Chondrocyte (in vitro differentiated cells): ENCODE measurements around the gene PLEKHA5. TPM values are rescaled to one million over a fixed set of nuclear protein-coding genes. Genes with fewer than 3 reads are reported as not detected.

Experiments used
- DNase-seq: peaks from one replicate; pipeline ENCODE4 v3.0.0; 2021; ENCODE audit warnings: mixed read lengths, low spot score
- H3K27ac Mint-ChIP-seq: one replicate; pipeline ENCODE4 v1.8.0; 2021; ENCODE audit warnings: mild to moderate bottlenecking, moderate library complexity, mixed read lengths; ENCODE audit not compliant: unreplicated experiment
- H3K27me3 Mint-ChIP-seq: 2 replicates; pipeline ENCODE4 v1.8.0; 2021; ENCODE audit warnings: low read depth, mixed read lengths
- H3K36me3 Mint-ChIP-seq: 2 replicates; pipeline ENCODE4 v1.8.0; 2021; ENCODE audit warnings: low read depth, mixed read lengths
- H3K4me1 Mint-ChIP-seq: 2 replicates; pipeline ENCODE4 v1.8.0; 2021; ENCODE audit warnings: low read depth, mild to moderate bottlenecking, mixed read lengths
- H3K4me3 Mint-ChIP-seq: one replicate; pipeline ENCODE4 v1.8.0; 2021; ENCODE audit warnings: mild to moderate bottlenecking, moderate library complexity, mixed read lengths; ENCODE audit not compliant: unreplicated experiment
- H3K9me3 Mint-ChIP-seq: 2 replicates; pipeline ENCODE4 v1.8.0; 2021; ENCODE audit warnings: low read depth, mixed read lengths
- total RNA-seq: library from RNA; stranded (reverse); gene quantifications from 3 replicates; pipeline ENCODE4 v1.2.1, GENCODE V29; 2021
- TF ChIP-seq, protein P1 (sequence below): fragments of 200-600 bp; sonication (generic); IDR thresholded peaks from 2 replicates; pipeline ENCODE4 v1.5.0; 2021; ENCODE audit warnings: antibody characterized with exemption, mild to moderate bottlenecking, moderate library complexity

Gene PLEKHA5
- total RNA-seq, 1 donor from 2014 or later: 8.9 TPM

DNA sequence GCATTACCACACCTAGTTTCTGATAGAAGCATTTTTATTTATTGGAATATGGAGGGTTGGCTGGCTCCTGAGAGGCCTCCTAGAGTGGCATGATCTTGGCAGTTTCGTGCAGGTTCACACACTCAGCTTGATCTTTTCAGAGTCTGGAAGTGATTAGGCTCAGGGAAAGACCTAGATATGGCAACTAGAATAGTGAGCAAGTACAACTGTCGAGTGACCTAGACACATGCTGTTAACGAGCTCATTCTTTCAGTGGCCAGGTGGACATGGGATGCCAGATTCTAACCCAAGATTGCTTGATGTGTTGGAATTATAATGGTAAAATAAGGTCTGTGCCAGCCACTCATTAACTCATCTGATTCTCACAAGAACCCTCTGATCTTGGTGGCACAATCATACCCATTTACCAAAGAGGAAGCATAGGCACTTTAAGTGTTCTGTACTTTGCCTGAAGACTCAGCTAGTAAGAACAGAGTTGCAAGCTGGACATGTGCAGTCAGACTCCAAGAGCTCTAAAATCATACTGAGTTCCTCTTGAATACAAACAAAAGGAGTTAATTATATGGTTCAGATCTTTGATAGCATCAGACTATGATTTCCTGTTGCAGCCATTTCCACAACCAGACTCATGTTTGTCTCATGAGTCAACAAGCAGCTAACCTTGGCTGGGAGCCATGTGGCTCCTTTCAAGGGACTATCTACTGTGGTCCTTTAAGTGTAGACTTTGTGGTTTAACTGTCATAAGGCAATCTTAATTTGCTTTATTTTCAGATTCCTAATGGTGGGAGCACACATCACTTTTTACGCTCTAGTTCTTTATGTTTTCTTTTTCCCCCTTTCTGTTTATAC is 144.2 kb downstream of the PLEKHA5 start:
- TF ChIP-seq, protein P1, sequence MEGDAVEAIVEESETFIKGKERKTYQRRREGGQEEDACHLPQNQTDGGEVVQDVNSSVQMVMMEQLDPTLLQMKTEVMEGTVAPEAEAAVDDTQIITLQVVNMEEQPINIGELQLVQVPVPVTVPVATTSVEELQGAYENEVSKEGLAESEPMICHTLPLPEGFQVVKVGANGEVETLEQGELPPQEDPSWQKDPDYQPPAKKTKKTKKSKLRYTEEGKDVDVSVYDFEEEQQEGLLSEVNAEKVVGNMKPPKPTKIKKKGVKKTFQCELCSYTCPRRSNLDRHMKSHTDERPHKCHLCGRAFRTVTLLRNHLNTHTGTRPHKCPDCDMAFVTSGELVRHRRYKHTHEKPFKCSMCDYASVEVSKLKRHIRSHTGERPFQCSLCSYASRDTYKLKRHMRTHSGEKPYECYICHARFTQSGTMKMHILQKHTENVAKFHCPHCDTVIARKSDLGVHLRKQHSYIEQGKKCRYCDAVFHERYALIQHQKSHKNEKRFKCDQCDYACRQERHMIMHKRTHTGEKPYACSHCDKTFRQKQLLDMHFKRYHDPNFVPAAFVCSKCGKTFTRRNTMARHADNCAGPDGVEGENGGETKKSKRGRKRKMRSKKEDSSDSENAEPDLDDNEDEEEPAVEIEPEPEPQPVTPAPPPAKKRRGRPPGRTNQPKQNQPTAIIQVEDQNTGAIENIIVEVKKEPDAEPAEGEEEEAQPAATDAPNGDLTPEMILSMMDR: no peak
- H3K4me3 Mint-ChIP-seq: no peak overlapping the region
- H3K27me3 Mint-ChIP-seq: no peaks in the 10 kb centered on the region
- no peak for DNase-seq
- peaks cover 20% of the 10 kb centered on the region for H3K4me1 Mint-ChIP-seq
- peaks cover 2% of the 10 kb centered on the region for H3K36me3 Mint-ChIP-seq
- peak overlapping the region; percentile 78 for H3K27ac Mint-ChIP-seq
- H3K9me3 Mint-ChIP-seq: peaks cover 2% of the 10 kb centered on the region

DNA sequence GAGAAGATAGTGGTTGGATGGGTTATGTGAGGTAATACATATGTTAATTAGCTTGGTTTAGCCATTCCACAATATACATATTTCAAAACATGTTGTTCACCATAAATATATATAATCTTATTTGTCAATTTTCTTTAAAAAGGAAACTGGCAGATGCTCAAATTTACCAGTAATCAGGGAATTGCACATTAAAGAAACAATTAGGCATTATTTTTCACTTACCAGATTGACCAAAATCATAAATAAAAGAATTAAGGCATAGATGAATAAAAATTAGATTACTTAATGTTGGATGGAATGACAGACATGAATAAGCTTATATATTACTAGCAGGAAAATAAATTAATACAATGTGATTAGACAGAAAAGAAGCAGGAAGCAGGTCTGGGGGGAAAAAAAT is 147.2 kb downstream of the PLEKHA5 start:
- H3K27ac Mint-ChIP-seq: no peak overlapping the region
- peaks cover 2% of the 10 kb centered on the region for H3K9me3 Mint-ChIP-seq

DNA sequence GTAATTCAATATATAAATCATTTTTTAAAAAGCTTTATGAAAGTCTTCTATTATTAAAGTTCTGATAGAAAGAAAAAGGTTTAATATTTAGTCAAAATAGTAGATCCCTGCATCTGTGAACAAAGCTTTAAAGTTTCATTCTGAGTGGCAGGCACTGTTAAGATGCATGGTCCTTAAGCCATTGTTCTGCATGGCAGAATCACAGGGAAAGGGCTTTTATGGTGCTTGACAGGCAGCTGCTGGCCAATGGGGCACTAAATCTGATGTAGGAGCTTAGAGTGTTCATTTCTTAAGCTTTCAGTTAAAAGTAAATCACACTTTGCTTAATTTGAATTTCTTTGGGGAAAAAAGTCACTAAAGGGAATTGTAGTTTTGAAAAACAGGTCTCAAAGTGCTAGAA is 148.2 kb downstream of the PLEKHA5 start:
- peaks cover 16% of the 10 kb centered on the region for H3K4me1 Mint-ChIP-seq
- DNase-seq: no peak
- H3K4me3 Mint-ChIP-seq: no peak overlapping the region
- H3K9me3 Mint-ChIP-seq: peaks cover 2% of the 10 kb centered on the region
- H3K36me3 Mint-ChIP-seq: peaks cover 2% of the 10 kb centered on the region
- TF ChIP-seq, protein P1: no peak
- no peaks in the 10 kb centered on the region for H3K27me3 Mint-ChIP-seq
- no peak overlapping the region for H3K27ac Mint-ChIP-seq

More for the DNA sequence above, 147.2 kb downstream of the PLEKHA5 start:
- Mint-ChIP-seq H3K4me1 (peaks cover 18% of the 10 kb centered on the region), H3K4me3 (no peak overlapping the region), H3K27me3 (no peaks in the 10 kb centered on the region), H3K36me3 (peaks cover 2% of the 10 kb centered on the region)
- TF ChIP-seq, protein P1: no peak
- no peak for DNase-seq

DNA sequence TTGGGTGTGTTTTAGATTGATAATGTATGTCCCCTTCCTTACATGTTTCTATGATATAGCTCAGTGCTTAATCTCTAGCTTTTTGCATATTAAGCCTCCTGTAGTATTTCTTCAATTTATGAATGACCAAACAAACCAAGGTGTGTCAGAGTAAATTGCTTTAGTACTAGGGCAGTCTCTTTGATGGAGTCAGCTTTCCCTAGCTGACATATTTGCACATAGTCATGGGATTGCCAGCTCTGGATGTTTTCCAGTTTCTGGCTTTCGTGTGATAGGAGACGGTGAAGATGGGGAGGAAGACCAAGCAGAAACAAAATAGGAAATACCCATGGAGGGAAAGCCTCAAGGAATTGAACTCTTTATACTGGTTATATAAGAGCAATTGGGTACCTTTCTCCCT is 148.9 kb downstream of the PLEKHA5 start:
- no peak for DNase-seq
- Mint-ChIP-seq H3K9me3 (peaks cover 2% of the 10 kb centered on the region), H3K27ac (no peak overlapping the region), H3K4me3 (no peak overlapping the region), H3K27me3 (no peaks in the 10 kb centered on the region), H3K36me3 (peaks cover 2% of the 10 kb centered on the region), H3K4me1 (peaks cover 13% of the 10 kb centered on the region)
- TF ChIP-seq, protein P1: no peak

DNA sequence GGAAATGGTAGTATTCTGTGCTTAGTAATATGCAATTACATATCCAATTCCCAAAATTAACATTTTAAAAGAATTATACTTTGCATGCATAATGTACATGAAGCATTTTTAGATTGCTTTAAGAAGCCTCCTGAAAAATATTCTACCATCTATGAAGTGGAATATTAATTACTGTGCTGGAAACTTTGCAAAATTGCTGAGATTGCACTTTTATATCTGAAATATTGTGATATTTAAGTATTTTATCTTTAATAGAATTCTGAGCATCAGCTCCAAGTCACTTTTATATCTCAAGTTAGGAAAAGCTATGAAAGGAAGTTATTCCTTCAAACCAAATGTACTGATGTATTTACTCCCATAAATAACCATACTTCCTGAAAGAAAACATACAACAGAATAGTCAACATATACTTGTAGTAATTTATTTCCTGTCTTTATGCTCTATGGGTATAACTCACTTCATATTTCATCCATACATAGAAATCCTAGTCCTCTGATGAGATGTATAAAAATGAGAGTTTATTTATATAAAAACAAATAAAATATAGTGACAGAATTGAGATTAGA is 152.7 kb downstream of the PLEKHA5 start:
- no peak overlapping the region for H3K4me3 Mint-ChIP-seq
- no peaks in the 10 kb centered on the region for H3K9me3 Mint-ChIP-seq
- TF ChIP-seq, protein P1: no peak
- DNase-seq: no peak
- peaks cover 2% of the 10 kb centered on the region for H3K4me1 Mint-ChIP-seq
- no peaks in the 10 kb centered on the region for H3K27me3 Mint-ChIP-seq
- no peak overlapping the region for H3K27ac Mint-ChIP-seq
- no peaks in the 10 kb centered on the region for H3K36me3 Mint-ChIP-seq
